AG09319 (cell line): Measurements from ENCODE around the gene EFNA2.

Experiments used
- DNase-seq: peaks from one replicate; pipeline ENCODE4 v3.0.0-alpha.2; 2010; ENCODE audit warnings: low read depth; ENCODE audit errors: extremely low read depth
- TF ChIP-seq, protein P1 (sequence below): IDR thresholded peaks from 2 replicates; pipeline ENCODE4 v1.5.1; 2011; ENCODE audit warnings: low read depth, mild to moderate bottlenecking, inconsistent platforms, low read length, moderate library complexity

EFNA2 gene

DNA sequence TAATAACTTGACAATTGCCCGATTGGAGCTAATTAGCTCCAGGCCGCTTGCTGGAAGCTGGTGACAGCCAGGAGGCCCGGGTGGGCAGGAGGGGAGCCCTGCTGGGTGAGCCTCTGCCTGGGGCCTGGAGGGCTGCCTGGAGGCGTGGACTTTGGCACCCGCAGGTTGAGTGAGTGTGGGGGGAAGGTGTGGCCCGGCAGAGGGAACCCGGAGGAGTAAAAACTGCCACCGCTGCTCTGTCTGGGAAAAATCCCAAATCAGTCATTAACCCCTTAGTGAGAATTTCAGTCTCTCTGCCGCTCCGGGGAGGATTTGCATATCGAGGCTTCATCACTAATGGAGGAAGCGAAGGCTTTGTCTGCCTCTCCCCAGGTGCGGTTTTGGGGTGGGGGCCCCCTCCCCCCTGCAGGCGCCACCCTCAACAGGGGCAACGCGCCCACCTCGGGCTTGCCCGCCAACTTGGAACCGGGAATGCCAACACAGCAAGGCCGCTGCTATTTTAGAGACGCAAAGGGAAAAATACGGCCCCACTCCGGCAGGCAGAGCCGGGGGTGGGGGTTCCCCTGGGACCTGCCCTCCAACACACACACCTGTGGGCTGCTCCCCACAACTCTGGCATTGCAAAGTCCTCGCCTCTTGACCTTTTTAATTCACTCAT, 6.2 kb downstream of the EFNA2 start:
- TF ChIP-seq, protein P1, sequence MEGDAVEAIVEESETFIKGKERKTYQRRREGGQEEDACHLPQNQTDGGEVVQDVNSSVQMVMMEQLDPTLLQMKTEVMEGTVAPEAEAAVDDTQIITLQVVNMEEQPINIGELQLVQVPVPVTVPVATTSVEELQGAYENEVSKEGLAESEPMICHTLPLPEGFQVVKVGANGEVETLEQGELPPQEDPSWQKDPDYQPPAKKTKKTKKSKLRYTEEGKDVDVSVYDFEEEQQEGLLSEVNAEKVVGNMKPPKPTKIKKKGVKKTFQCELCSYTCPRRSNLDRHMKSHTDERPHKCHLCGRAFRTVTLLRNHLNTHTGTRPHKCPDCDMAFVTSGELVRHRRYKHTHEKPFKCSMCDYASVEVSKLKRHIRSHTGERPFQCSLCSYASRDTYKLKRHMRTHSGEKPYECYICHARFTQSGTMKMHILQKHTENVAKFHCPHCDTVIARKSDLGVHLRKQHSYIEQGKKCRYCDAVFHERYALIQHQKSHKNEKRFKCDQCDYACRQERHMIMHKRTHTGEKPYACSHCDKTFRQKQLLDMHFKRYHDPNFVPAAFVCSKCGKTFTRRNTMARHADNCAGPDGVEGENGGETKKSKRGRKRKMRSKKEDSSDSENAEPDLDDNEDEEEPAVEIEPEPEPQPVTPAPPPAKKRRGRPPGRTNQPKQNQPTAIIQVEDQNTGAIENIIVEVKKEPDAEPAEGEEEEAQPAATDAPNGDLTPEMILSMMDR, result no peak
- no peak for DNase-seq

DNA sequence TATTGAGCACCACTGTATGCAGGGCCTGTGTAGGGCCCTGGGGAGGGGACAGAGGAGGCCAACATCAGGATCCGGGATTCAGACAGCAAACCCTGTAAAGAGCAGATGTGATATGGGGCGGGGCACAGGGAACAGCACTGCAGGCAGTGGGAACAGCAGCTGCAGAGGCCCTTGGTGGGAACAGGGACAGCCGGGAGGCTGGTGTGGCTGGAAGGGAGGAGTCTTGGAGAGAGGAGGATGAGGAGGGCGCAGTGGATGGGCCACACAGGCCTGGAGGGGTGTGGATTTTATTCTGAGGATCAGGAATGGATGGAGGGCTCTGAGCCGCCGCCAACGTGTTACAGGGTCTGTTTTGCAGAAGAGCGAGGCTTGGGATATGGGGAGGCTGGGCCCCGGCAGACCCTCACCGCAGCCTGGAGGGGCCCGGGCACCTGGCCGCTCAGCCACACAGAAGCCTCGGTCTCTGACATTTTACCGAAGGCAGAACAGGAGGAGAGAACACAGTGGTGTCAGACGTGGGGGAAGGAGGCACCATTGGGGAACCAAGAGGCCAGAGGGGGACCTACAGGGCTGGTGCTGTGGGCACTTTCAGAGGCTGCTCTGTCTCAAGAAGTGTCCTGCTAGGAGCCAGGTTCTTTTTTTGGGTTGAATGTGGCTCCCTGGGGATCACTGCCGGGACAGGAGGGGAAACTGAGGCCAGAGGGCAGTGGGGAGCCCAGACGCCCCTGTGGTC, 6.9 kb downstream of the EFNA2 start:
- DNase-seq, result no peak
- TF ChIP-seq, protein P1, result no peak

DNA sequence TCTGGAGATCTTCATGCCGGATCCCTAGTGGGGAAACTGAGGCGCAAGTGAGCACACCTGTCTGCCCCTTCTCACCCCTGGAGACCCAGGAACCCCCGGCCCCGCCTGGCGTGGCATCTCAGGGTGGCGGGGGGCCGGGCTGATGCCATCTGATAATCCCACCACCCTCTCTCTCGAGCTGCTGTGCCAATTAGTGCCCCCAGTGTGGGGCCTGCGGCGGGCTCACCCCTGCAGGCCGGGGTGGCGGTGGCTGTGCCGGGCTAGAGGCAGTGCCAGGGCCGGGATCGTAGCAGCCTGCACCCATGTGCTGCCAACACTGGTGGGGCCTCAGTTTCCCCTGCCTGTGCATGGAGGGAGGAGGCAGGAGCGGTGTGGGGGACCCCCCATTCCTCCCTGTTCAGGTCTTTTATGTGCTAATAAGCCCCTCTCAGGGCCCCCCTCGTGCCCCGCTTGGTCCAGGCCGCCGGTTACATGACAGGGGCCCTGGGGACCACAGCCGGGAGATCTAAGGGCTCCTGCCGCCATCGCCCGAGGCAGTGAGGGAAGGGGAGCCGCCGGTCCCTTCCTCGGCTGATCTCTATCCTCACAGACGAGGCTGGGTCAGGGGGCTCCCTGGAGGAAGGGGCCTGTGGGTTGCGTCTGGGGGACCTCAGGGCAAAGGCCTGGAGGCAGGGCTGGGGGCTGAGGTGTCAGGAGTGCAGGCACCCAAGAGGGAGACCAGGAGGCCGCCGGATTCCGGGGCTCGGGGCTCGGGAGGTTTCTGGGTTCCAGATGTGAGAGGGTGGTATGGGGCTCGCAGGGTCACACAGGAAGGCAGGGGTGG, 8.3 kb downstream of the EFNA2 start:
- TF ChIP-seq, protein P1, result no peak
- no peak for DNase-seq

- DNase-seq, result no peak
- TF ChIP-seq, protein P1, result no peak
These were observed 9.0 kb downstream of the EFNA2 start for GRCh38 chr19:1294688-1295087.

GRCh38 chr19:1295169-1296012, 9.7 kb downstream of the EFNA2 start:
- DNase-seq, result no peak
- TF ChIP-seq, protein P1, result no peak

- TF ChIP-seq, protein P1, result no peak
- no peak for DNase-seq
These were observed 10.4 kb downstream of the EFNA2 start for GRCh38 chr19:1296078-1296477.
